GM23248 (cell line): ENCODE data around the gene TSPEAR.

Experiments used
- EZH2 ChIP-seq: fragments of 200-600 bp; sonication (generic); IDR thresholded peaks from 2 replicates; pipeline ENCODE4 v1.6.1; 2018; ENCODE audit warnings: antibody characterized with exemption, mild to moderate bottlenecking; ENCODE audit not compliant: insufficient read depth, poor library complexity, severe bottlenecking
- EZH2phosphoT487 ChIP-seq: fragments of 200-600 bp; sonication (generic); IDR thresholded peaks from 2 replicates; pipeline ENCODE4 v1.6.1; 2018; ENCODE audit warnings: antibody characterized with exemption, moderate library complexity, mild to moderate bottlenecking, low read depth; ENCODE audit not compliant: insufficient read depth

- TF ChIP-seq EZH2 (no peak), EZH2phosphoT487 (no peak)
These were observed 211.3 kb downstream of the TSPEAR start for GRCh38 chr21:44500111-44500510.
